A549 (cell line): ENCODE measurements around the gene GSTM3. TPM values are rescaled to one million over a fixed set of nuclear protein-coding genes. Genes with fewer than 3 reads are reported as not detected.

Experiments
- ATAC-seq, 2 experiments: fragments of 200-7000 bp in 1 of 2; fragments of >200 bp in 1 of 2; cut with Nextera tagmentation in 1 of 2; cut with Tn5 transposase in 1 of 2; 3 replicates each; pipeline versions ENCODE4 v1.8.0 to v1.9.1; 2018 to 2020; ENCODE audit warnings: mild to moderate bottlenecking in 1 of 2, moderate library complexity in 1 of 2
- CTCF ChIA-PET: fragments of 300-600 bp; sonication (Branson Sonifier 250); formaldehyde crosslinking; extraction: SDS; loops from one replicate; lab custom pipeline; 2021; ENCODE audit warnings: antibody characterized with exemption, inconsistent platforms; lab: Yijun Ruan, JAX
- POLR2A ChIA-PET: fragments of 350-600 bp; formaldehyde crosslinking; extraction: SDS; loops from one replicate; lab custom pipeline; 2021; ENCODE audit warnings: antibody characterized with exemption, inconsistent platforms; lab: Yijun Ruan, JAX
- DNase-seq, 2 experiments: peaks; one replicate each; pipeline versions ENCODE4 v3.0.0 to v3.0.0-alpha.2; 2011 to 2016; ENCODE audit warnings: low read depth in 1 of 2, low spot score in 1 of 2
- FAIRE-seq: peaks from 2 replicates; lab custom pipeline; 2011; peaks lifted over from hg19 to GRCh38; lab: Jason Lieb, UNC
- H3K27ac ChIP-seq, 2 experiments: fragments of >200 bp; sonication (Bioruptor Twin); formaldehyde crosslinking; 3 replicates each; pipeline ENCODE4 v1.5.1; 2016 to 2017
- H3K4me1 ChIP-seq: fragments of >200 bp; sonication (Bioruptor Twin); formaldehyde crosslinking; 3 replicates; pipeline ENCODE4 v1.6.1; 2016
- H3K4me2 ChIP-seq: fragments of >200 bp; sonication (Bioruptor Twin); formaldehyde crosslinking; 3 replicates; pipeline ENCODE4 v1.6.1; 2016
- H3K4me3 ChIP-seq: fragments of >200 bp; sonication (Bioruptor Twin); formaldehyde crosslinking; 3 replicates; pipeline ENCODE4 v1.5.1; 2016
- H3K9me3 ChIP-seq: fragments of >200 bp; sonication (Bioruptor Twin); formaldehyde crosslinking; 3 replicates; pipeline ENCODE4 v1.6.1; 2016
- BHLHE40 ChIP-seq: IDR thresholded peaks from 2 replicates; pipeline ENCODE4 v1.6.1; 2012; ENCODE audit warnings: low read depth, low read length, inconsistent platforms
- CBX2 ChIP-seq: fragments of 200-600 bp; sonication (generic); IDR thresholded peaks from 2 replicates; pipeline ENCODE4 v1.6.1; 2016; ENCODE audit warnings: low read depth, mild to moderate bottlenecking, borderline replicate concordance
- CBX8 ChIP-seq: fragments of 200-600 bp; sonication (generic); IDR thresholded peaks from 2 replicates; pipeline ENCODE4 v1.6.1; 2016
- CHD4 ChIP-seq: fragments of 200-600 bp; sonication (generic); IDR thresholded peaks from 2 replicates; pipeline ENCODE4 v1.6.1; 2016; ENCODE audit warnings: antibody characterized with exemption, mild to moderate bottlenecking, borderline replicate concordance
- FOXS1 ChIP-seq: fragments of 250-450 bp; sonication (Bioruptor Pico); IDR thresholded peaks from 2 replicates; pipeline ENCODE4 v1.5.0; 2020; ENCODE audit warnings: mild to moderate bottlenecking, moderate library complexity
- GATA3 ChIP-seq: IDR thresholded peaks from 2 replicates; pipeline ENCODE4 v1.6.1; 2012; ENCODE audit warnings: borderline replicate concordance
- HOXB13 ChIP-seq: fragments of 250-450 bp; sonication (Bioruptor Pico); IDR thresholded peaks from 2 replicates; pipeline ENCODE4 v1.5.0; 2020; ENCODE audit warnings: low read depth, mild to moderate bottlenecking, moderate library complexity
- KDM1A ChIP-seq: fragments of 200-600 bp; sonication (generic); IDR thresholded peaks from 2 replicates; pipeline ENCODE4 v1.6.1; 2016; ENCODE audit warnings: low read depth, mild to moderate bottlenecking
- KDM5A ChIP-seq: fragments of 200-600 bp; sonication (generic); IDR thresholded peaks from 2 replicates; pipeline ENCODE4 v1.6.1; 2016; ENCODE audit warnings: antibody characterized with exemption, mild to moderate bottlenecking
- MAFK ChIP-seq: fragments of 450-650 bp; IDR thresholded peaks from 2 replicates; pipeline ENCODE4 v1.6.1; 2014; ENCODE audit not compliant: partially characterized antibody
- MAZ ChIP-seq: fragments of 150-350 bp; IDR thresholded peaks from 2 replicates; pipeline ENCODE4 v1.6.1; 2014; ENCODE audit warnings: antibody characterized with exemption, low read depth, low read length, borderline replicate concordance
- MYC ChIP-seq: IDR thresholded peaks from 2 replicates; pipeline ENCODE4 v1.6.1; 2012; ENCODE audit warnings: mild to moderate bottlenecking, inconsistent platforms, low read length, improper control_type of control experiment, borderline replicate concordance
- NPAS2 ChIP-seq: fragments of 250-450 bp; sonication (Bioruptor Pico); IDR thresholded peaks from 2 replicates; pipeline ENCODE4 v1.8.0; 2022; ENCODE audit warnings: mild to moderate bottlenecking, moderate library complexity, borderline replicate concordance
- NR3C1 ChIP-seq: fragments of >200 bp; sonication (Bioruptor Twin); formaldehyde crosslinking; IDR thresholded peaks from 3 replicates; pipeline ENCODE4 v1.6.1; 2017
- POLR2A ChIP-seq: IDR thresholded peaks from 2 replicates; pipeline ENCODE4 v1.6.1; 2012; ENCODE audit warnings: mild to moderate bottlenecking, low read length
- POLR2AphosphoS2 ChIP-seq: conservative IDR thresholded peaks from 2 replicates; pipeline ENCODE4 v1.6.1; 2012; ENCODE audit warnings: low read length, improper control_type of control experiment, inconsistent platforms
- RAD21 ChIP-seq, 2 experiments: fragments of >200 bp in 1 of 2; sonication (Bioruptor Twin) in 1 of 2; formaldehyde crosslinking in 1 of 2; IDR thresholded peaks in 1 of 2; conservative IDR thresholded peaks in 1 of 2; 2 replicates in 1 of 2; 3 replicates in 1 of 2; pipeline ENCODE4 v1.6.1; 2012 to 2018; ENCODE audit warnings: inconsistent platforms in 1 of 2
- RARB ChIP-seq: fragments of 250-450 bp; sonication (Bioruptor Pico); IDR thresholded peaks from 2 replicates; pipeline ENCODE4 v1.8.0; 2021; ENCODE audit warnings: mild to moderate bottlenecking, moderate library complexity
- RCOR1 ChIP-seq: fragments of 150-350 bp; IDR thresholded peaks from 2 replicates; pipeline ENCODE4 v1.6.1; 2014; ENCODE audit warnings: antibody characterized with exemption, low read length, low read depth
- RNF2 ChIP-seq: fragments of 200-600 bp; sonication (generic); IDR thresholded peaks from 2 replicates; pipeline ENCODE4 v1.6.1; 2016; ENCODE audit warnings: low read depth, mild to moderate bottlenecking, antibody characterized with exemption, moderate library complexity, borderline replicate concordance
- TFCP2L1 ChIP-seq: fragments of 250-450 bp; sonication (Bioruptor Pico); IDR thresholded peaks from 2 replicates; pipeline ENCODE4 v1.5.0; 2021; ENCODE audit warnings: mild to moderate bottlenecking
- TP53 ChIP-seq: fragments of 250-450 bp; sonication (Bioruptor Pico); IDR thresholded peaks from 2 replicates; pipeline ENCODE4 v1.5.0; 2021; ENCODE audit warnings: mild to moderate bottlenecking, moderate library complexity
- ZFP36 ChIP-seq: fragments of 450-650 bp; IDR thresholded peaks from 2 replicates; pipeline ENCODE4 v1.6.1; 2014; ENCODE audit warnings: borderline replicate concordance; ENCODE audit not compliant: partially characterized antibody
- WGBS: methylation state at CpG from one replicate; pipeline ENCODE4 v1.1.6; 2017; ENCODE audit errors: missing lambda C conversion rate; 5-methylcytosine and 5-hydroxymethylcytosine counted together
- polyA plus RNA-seq, 4 experiments: library from polyadenylated mRNA; depleted of rRNA in 3 of 4; stranded (reverse); fragments of >200 nt; fragmentation: RNase III in 1 of 4; extraction: RNeasy Plus Mini Kit Qiagen cat#74134 plus additional on column Dnase treatment in 1 of 4; gene quantifications; 2 replicates in 3 of 4; 3 replicates in 1 of 4; pipeline ENCODE4 v1.2.3, GENCODE V29; 2011 to 2017
- TF ChIP-seq, protein P1 (sequence below): fragments of >200 bp; sonication (Bioruptor Twin); formaldehyde crosslinking; IDR thresholded peaks from 3 replicates; pipeline ENCODE4 v1.5.1; 2016
- TF ChIP-seq, protein P2 (sequence below): fragments of 250-450 bp; sonication (Bioruptor Pico); IDR thresholded peaks from 2 replicates; pipeline ENCODE4 v1.5.0; 2020; ENCODE audit warnings: low read depth, mild to moderate bottlenecking, moderate library complexity
- TF ChIP-seq, protein P3 (sequence below): IDR thresholded peaks from 2 replicates; pipeline ENCODE4 v1.6.1; 2012; ENCODE audit warnings: low read depth, borderline replicate concordance
- TF ChIP-seq, protein P4 (sequence below): fragments of 450-650 bp; IDR thresholded peaks from 2 replicates; pipeline ENCODE4 v1.6.1; 2014; ENCODE audit warnings: antibody characterized with exemption

GSTM3 gene
- polyA plus RNA-seq, 2 of the 4 experiments (the other 2 are of a cell fraction) = 43.0 to 55.7 TPM

DNA sequence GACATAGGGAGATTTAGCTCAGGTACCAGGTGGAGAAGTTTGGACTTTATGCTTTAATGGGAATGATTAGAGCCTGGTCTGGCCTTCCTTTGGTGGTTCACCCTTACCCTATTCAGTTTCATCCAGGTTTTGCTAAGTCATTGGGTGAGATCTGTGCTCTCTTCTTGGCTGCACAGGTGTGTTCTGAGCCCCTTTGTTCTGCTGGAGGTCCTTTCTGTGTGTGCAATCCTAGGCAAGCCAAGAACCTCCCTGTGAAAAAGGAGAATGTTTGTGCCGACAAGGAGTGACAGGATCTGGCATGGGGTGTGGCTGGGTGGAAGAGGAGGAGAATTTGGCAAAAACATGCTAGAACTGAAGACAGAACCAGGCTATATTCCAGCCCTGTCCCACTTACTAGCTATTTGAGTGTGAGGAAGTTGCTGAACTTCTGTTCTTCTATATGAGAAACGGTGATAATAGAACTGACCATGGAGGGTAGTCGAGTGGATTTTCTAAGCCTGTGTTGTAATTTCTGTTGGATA lies 24.2 kb downstream of the GSTM3 start:
- TF ChIP-seq, protein P1, sequence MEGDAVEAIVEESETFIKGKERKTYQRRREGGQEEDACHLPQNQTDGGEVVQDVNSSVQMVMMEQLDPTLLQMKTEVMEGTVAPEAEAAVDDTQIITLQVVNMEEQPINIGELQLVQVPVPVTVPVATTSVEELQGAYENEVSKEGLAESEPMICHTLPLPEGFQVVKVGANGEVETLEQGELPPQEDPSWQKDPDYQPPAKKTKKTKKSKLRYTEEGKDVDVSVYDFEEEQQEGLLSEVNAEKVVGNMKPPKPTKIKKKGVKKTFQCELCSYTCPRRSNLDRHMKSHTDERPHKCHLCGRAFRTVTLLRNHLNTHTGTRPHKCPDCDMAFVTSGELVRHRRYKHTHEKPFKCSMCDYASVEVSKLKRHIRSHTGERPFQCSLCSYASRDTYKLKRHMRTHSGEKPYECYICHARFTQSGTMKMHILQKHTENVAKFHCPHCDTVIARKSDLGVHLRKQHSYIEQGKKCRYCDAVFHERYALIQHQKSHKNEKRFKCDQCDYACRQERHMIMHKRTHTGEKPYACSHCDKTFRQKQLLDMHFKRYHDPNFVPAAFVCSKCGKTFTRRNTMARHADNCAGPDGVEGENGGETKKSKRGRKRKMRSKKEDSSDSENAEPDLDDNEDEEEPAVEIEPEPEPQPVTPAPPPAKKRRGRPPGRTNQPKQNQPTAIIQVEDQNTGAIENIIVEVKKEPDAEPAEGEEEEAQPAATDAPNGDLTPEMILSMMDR = no peak
- TF ChIP-seq BHLHE40 (no peak), NPAS2 (CRISPR knock-in tag) (no peak), NR3C1 (no peak), CBX8 (no peak), KDM1A (no peak), RARB (CRISPR knock-in tag) (no peak), GATA3 (no peak), MAZ (no peak), HOXB13 (CRISPR knock-in tag) (no peak), RCOR1 (no peak), TP53 (no peak), TFCP2L1 (CRISPR knock-in tag) (no peak), POLR2AphosphoS2 (no peak), RNF2 (no peak), CHD4 (no peak)
- TF ChIP-seq, protein P2, sequence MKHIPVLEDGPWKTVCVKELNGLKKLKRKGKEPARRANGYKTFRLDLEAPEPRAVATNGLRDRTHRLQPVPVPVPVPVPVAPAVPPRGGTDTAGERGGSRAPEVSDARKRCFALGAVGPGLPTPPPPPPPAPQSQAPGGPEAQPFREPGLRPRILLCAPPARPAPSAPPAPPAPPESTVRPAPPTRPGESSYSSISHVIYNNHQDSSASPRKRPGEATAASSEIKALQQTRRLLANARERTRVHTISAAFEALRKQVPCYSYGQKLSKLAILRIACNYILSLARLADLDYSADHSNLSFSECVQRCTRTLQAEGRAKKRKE = no peak
- no peak for DNase-seq
- WGBS = 76% methylated on average over 3 of the region's 3 CpGs
- Histone ChIP-seq H3K4me1 (peaks cover 14% of the 10 kb centered on the region; the same call in 2 of the 3 replicates), H3K27ac (0 out of 6 replicates have a peak overlapping the region, but pooled peaks of 1 of the 2 experiments have one; percentile 23), H3K4me2 (no peak overlapping the region), H3K9me3 (no peaks in the 10 kb centered on the region), H3K4me3 (no peak overlapping the region)
- ChIA-PET POLR2A (no interaction called here), CTCF (interaction anchor here (1.1 to 3.2 kb wide), 3 partner anchors 11 to 266 kb away, joined by 3 to 13 read pairs (median 3); no protein-coding TSS in a partner anchor)
- FAIRE-seq = no peak
- ATAC-seq = no peak

DNA sequence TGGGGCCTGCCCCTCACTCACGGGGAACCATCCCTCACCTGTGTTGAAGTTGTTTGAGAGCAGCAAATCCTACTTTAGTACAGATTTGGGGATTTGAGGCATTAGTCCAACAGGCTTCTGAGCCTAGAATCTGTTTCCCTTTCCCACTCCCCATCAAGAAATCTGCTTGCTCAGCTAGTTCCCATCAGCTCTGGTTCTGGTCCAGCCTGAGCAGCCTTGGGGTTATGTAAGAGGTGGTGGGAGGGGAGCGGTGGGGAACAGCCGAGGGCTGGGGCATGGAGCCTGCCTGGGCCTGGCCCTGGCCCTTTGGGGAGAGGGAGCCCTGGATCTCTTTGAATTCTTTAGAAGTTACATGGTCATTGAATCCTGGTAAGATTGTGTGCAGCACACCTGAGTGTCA lies 24.7 kb downstream of the GSTM3 start:
- Histone ChIP-seq H3K9me3 (no peaks in the 10 kb centered on the region), H3K27ac (0 out of 6 replicates have a peak overlapping the region, but pooled peaks of 1 of the 2 experiments have one; percentile 23), H3K4me2 (no peak overlapping the region), H3K4me1 (peaks cover 14% of the 10 kb centered on the region; the same call in 2 of the 3 replicates), H3K4me3 (no peak overlapping the region)
- FAIRE-seq (no peak), ATAC-seq (no peak), DNase-seq (no peak)
- TF ChIP-seq MYC (no peak), MAFK (peak; percentile 38)
- POLR2A ChIA-PET = no interaction called here
- 93% methylated on average over 2 of the region's 3 CpGs for WGBS
- CTCF ChIA-PET = interaction anchor here (1.6 to 3.2 kb wide), 2 partner anchors 57 to 269 kb away, joined by 3 to 13 read pairs; partner anchors contain the start of gene AHCYL1

DNA sequence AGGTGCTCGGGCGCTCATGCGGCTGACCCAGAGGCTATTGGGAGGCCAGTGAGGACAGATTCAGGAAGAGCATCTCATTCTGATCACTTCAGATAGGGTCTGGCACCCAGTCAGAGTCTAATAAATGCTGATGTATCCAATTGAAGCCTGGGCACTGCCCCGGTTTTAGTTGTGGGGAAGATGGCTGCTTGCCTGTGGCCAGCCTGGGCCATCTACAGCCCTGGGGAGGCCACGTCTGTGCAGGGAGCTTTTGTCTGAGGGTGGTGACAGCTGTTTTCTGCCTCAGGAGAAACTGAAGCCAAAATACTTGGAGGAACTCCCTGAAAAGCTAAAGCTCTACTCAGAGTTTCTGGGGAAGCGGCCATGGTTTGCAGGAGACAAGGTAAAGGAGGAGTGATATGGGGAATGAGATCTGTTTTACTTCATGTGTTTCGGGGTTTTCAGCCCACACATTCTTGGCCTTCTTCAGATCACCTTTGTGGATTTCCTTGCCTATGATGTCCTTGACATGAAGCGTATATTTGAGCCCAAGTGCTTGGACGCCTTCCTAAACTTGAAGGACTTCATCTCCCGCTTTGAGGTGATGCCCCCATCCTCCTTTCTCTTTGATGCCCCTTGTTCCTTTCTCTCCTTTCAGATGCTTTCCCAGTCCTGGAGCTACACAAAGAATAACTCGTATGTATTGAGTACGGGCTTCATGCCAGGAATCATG lies 26.0 kb downstream of the GSTM3 start:
- Histone ChIP-seq H3K4me2 (no peak overlapping the region), H3K9me3 (no peaks in the 10 kb centered on the region), H3K4me3 (no peak overlapping the region), H3K4me1 (peaks cover 14% of the 10 kb centered on the region; the same call in 2 of the 3 replicates), H3K27ac (no peak overlapping the region)
- DNase-seq (no peak), FAIRE-seq (no peak), ATAC-seq (no peak)
- ChIA-PET CTCF (interaction anchor here (1.6 to 3.2 kb wide), 2 partner anchors 59 to 270 kb away, joined by 3 to 13 read pairs; partner anchors contain the start of gene AHCYL1), POLR2A (no interaction called here)
- 82% methylated on average over 12 of the region's 12 CpGs for WGBS
- TF ChIP-seq ZFP36 (no peak), BHLHE40 (no peak), CBX2 (no peak), GATA3 (no peak), FOXS1 (no peak), KDM5A (no peak), RAD21 (conservative IDR thresholded peaks at IDR 0.05 in 1 of 2, IDR thresholded peaks at IDR 0.05 in 1 of 2) (no peak), POLR2A (no peak)
- TF ChIP-seq, protein P1 = no peak
- TF ChIP-seq, protein P3, sequence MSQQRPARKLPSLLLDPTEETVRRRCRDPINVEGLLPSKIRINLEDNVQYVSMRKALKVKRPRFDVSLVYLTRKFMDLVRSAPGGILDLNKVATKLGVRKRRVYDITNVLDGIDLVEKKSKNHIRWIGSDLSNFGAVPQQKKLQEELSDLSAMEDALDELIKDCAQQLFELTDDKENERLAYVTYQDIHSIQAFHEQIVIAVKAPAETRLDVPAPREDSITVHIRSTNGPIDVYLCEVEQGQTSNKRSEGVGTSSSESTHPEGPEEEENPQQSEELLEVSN = no peak
- TF ChIP-seq, protein P4, sequence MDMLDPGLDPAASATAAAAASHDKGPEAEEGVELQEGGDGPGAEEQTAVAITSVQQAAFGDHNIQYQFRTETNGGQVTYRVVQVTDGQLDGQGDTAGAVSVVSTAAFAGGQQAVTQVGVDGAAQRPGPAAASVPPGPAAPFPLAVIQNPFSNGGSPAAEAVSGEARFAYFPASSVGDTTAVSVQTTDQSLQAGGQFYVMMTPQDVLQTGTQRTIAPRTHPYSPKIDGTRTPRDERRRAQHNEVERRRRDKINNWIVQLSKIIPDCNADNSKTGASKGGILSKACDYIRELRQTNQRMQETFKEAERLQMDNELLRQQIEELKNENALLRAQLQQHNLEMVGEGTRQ = no peak
